GM10266 (cell line): Measurements from ENCODE around the gene GDPD3.

Source experiments
- DNase-seq: peaks from one replicate; pipeline ENCODE4 v3.0.0; 2012; ENCODE audit errors: extremely low spot score
- TF ChIP-seq, protein P1 (sequence below): IDR thresholded peaks from 2 replicates; pipeline ENCODE4 v1.5.1; 2012; ENCODE audit warnings: mild to moderate bottlenecking, low read depth; ENCODE audit not compliant: control insufficient read depth, insufficient read depth; ENCODE audit errors: missing control alignments

GDPD3 gene

DNA sequence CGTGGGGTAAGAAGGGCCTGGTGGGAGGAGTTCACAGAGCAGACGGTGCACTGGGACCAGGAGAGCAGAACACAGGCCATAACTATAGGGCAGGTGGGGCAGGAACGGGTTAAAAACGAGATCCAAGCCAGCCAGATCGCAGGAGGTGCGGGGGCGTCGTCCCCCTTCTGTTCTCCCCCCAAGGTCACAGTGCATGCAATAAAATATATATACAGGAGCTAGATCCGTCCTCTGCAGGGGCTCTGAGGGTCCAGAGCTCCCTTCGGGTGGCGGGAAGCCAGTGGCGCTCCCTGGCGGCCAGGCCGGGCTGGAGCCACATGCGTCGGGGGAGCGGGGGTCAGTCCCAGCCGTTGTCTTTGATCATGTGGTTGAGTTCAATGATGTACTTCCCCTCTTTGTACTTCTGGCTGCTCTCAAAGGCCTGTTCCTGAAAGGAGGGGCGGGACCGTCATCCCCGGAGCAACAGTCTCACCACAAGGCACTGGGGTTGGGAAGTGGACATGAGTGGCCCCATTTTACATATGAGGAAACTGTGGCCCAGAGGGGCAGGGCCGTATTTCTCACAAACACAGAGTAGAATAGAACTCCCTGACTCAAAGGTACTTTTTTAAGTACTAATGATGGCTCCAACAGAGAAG, 20.8 kb downstream of the GDPD3 start:
- TF ChIP-seq, protein P1, sequence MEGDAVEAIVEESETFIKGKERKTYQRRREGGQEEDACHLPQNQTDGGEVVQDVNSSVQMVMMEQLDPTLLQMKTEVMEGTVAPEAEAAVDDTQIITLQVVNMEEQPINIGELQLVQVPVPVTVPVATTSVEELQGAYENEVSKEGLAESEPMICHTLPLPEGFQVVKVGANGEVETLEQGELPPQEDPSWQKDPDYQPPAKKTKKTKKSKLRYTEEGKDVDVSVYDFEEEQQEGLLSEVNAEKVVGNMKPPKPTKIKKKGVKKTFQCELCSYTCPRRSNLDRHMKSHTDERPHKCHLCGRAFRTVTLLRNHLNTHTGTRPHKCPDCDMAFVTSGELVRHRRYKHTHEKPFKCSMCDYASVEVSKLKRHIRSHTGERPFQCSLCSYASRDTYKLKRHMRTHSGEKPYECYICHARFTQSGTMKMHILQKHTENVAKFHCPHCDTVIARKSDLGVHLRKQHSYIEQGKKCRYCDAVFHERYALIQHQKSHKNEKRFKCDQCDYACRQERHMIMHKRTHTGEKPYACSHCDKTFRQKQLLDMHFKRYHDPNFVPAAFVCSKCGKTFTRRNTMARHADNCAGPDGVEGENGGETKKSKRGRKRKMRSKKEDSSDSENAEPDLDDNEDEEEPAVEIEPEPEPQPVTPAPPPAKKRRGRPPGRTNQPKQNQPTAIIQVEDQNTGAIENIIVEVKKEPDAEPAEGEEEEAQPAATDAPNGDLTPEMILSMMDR = peak; percentile 89
- peak; percentile 97 for DNase-seq

GRCh38 chr16:30091474-30092372, 21.6 kb downstream of the GDPD3 start, which contains the start of gene TBX6:
TSS of gene TBX6 (minus strand) at chr16:30091924. CDS start at chr16:30091193, 731 bp downstream.
- TF ChIP-seq, protein P1 = peak; percentile 95
- DNase-seq = peak; percentile 95

GRCh38 chr16:30090610-30091331, 22.6 kb downstream of the GDPD3 start:
- DNase-seq = no peak
- TF ChIP-seq, protein P1 = no peak

GRCh38 chr16:30088832-30089624, 24.3 kb downstream of the GDPD3 start:
- no peak for DNase-seq
- TF ChIP-seq, protein P1 = no peak

- DNase-seq = no peak
Measured at GRCh38 chr16:30088237-30088831, 25.0 kb downstream of the GDPD3 start.

More at GRCh38 chr16:30088237-30088831, 25.0 kb downstream of the GDPD3 start:
- TF ChIP-seq, protein P1 = no peak
